Neural progenitor cell (in vitro differentiated cells): ENCODE measurements around the gene SHLD1. TPM values are rescaled to one million over a fixed set of nuclear protein-coding genes. Genes with fewer than 3 reads are reported as not detected.
"Not testable (repeated sequence)": the region's sequence is repeated elsewhere in the genome, so short reads cannot be mapped to it uniquely, and the experiment has no call there.

Source experiments
- DNase-seq: peaks from one replicate; pipeline ENCODE4 v3.0.0-alpha.2; 2016; ENCODE audit warnings: low spot score
- H2AFZ ChIP-seq: fragments of 200-600 bp; sonication (generic); replicated peaks from 2 replicates; pipeline ENCODE4 v1.6.1; 2016; ENCODE audit warnings: antibody characterized with exemption
- H3F3A ChIP-seq: fragments of 200-600 bp; sonication (generic); 2 replicates; pipeline ENCODE4 v1.6.1; 2016; ENCODE audit warnings: antibody characterized with exemption, low read depth
- H3K27ac ChIP-seq: fragments of 200-600 bp; sonication (generic); 2 replicates; pipeline ENCODE4 v1.5.1; 2016; ENCODE audit warnings: mild to moderate bottlenecking
- H3K27me3 ChIP-seq: fragments of 200-600 bp; sonication (generic); 2 replicates; pipeline ENCODE4 v1.6.1; 2016; ENCODE audit warnings: mild to moderate bottlenecking, moderate library complexity
- H3K36me3 ChIP-seq: fragments of 200-600 bp; sonication (generic); 2 replicates; pipeline ENCODE4 v1.5.1; 2016
- H3K4me1 ChIP-seq: fragments of 200-600 bp; sonication (generic); 2 replicates; pipeline ENCODE4 v1.6.1; 2016; ENCODE audit warnings: mixed run types
- H3K4me2 ChIP-seq: fragments of 200-600 bp; sonication (generic); 2 replicates; pipeline ENCODE4 v1.6.1; 2016
- H3K4me3 ChIP-seq: fragments of 200-600 bp; sonication (generic); 2 replicates; pipeline ENCODE4 v1.5.1; 2016
- H3K79me2 ChIP-seq: fragments of 200-600 bp; sonication (generic); 2 replicates; pipeline ENCODE4 v1.6.1; 2016; ENCODE audit warnings: low read depth
- H3K9ac ChIP-seq: fragments of 200-600 bp; sonication (generic); 2 replicates; pipeline ENCODE4 v1.6.1; 2016
- H3K9me3 ChIP-seq: fragments of 200-600 bp; sonication (generic); 2 replicates; pipeline ENCODE4 v1.5.1; 2016; ENCODE audit warnings: low read depth
- H4K20me1 ChIP-seq: fragments of 200-600 bp; sonication (generic); 2 replicates; pipeline ENCODE4 v1.6.1; 2016; ENCODE audit warnings: low read depth
- H3K27ac Mint-ChIP-seq: 3 replicates; pipeline ENCODE4 v1.8.0; 2021; ENCODE audit warnings: mixed read lengths
- H3K27me3 Mint-ChIP-seq: 2 replicates; pipeline ENCODE4 v1.8.0; 2022; ENCODE audit warnings: low read depth, mild to moderate bottlenecking, inconsistent platforms, moderate library complexity, mixed read lengths; ENCODE audit not compliant: insufficient read depth
- H3K36me3 Mint-ChIP-seq: 3 replicates; pipeline ENCODE4 v1.8.0; 2021; ENCODE audit warnings: mixed read lengths
- H3K4me1 Mint-ChIP-seq: 3 replicates; pipeline ENCODE4 v1.8.0; 2021; ENCODE audit warnings: mixed read lengths
- H3K4me3 Mint-ChIP-seq: 3 replicates; pipeline ENCODE4 v1.8.0; 2021; ENCODE audit warnings: mild to moderate bottlenecking, moderate library complexity, mixed read lengths
- H3K9me3 Mint-ChIP-seq: 3 replicates; pipeline ENCODE4 v1.8.0; 2020; ENCODE audit warnings: mixed read lengths
- CTCF ChIP-seq: fragments of 200-600 bp; sonication (generic); IDR thresholded peaks from 2 replicates; pipeline ENCODE4 v1.5.1; 2017; ENCODE audit warnings: antibody characterized with exemption, mild to moderate bottlenecking
- EZH2 ChIP-seq: fragments of 200-600 bp; sonication (generic); IDR thresholded peaks from 2 replicates; pipeline ENCODE4 v1.6.1; 2017; ENCODE audit warnings: antibody characterized with exemption, mild to moderate bottlenecking, moderate library complexity
- EZH2phosphoT487 ChIP-seq: fragments of 200-600 bp; sonication (generic); IDR thresholded peaks from 2 replicates; pipeline ENCODE4 v1.6.1; 2017; ENCODE audit warnings: antibody characterized with exemption
- total RNA-seq: library from RNA; depleted of rRNA; stranded (reverse); fragments of >200 nt; gene quantifications from 2 replicates; pipeline ENCODE4 v1.2.3, GENCODE V29; 2015; ENCODE audit warnings: low replicate concordance

The SHLD1 gene
- total RNA-seq, 1 donor from 2014 or later: 9.0 TPM

- Histone ChIP-seq H2AFZ (no peak overlapping the region), H3K9ac (no peak overlapping the region), H3K4me2 (no peak overlapping the region), H3K79me2 (no peaks in the 10 kb centered on the region), H3K4me3 (no peak overlapping the region), H3K27ac (no peak overlapping the region), H3K9me3 (no peaks in the 10 kb centered on the region), H3K4me1 (no peaks in the 10 kb centered on the region), H4K20me1 (no peaks in the 10 kb centered on the region), H3K36me3 (no peaks in the 10 kb centered on the region), H3F3A (no peaks in the 10 kb centered on the region), H3K27me3 (no peaks in the 10 kb centered on the region)
- Mint-ChIP-seq H3K4me3 (no peak overlapping the region), H3K4me1 (no peaks in the 10 kb centered on the region), H3K36me3 (peaks cover 7% of the 10 kb centered on the region), H3K9me3 (no peaks in the 10 kb centered on the region), H3K27me3 (no peaks in the 10 kb centered on the region), H3K27ac (no peak overlapping the region)
- TF ChIP-seq CTCF (no peak), EZH2 (no peak), EZH2phosphoT487 (no peak)
- no peak for DNase-seq
Observed at GRCh38 chr20:5796331-5797040, 46.3 kb downstream of the SHLD1 start.

- Histone ChIP-seq H3K27ac (no peak overlapping the region), H3K9ac (no peak overlapping the region), H3K9me3 (no peaks in the 10 kb centered on the region), H3K4me1 (no peaks in the 10 kb centered on the region), H3K27me3 (no peaks in the 10 kb centered on the region), H4K20me1 (no peaks in the 10 kb centered on the region), H3K4me3 (no peak overlapping the region), H2AFZ (no peak overlapping the region), H3K36me3 (no peaks in the 10 kb centered on the region), H3K79me2 (no peaks in the 10 kb centered on the region), H3K4me2 (no peak overlapping the region), H3F3A (no peaks in the 10 kb centered on the region)
- TF ChIP-seq EZH2phosphoT487 (no peak), CTCF (no peak), EZH2 (no peak)
- Mint-ChIP-seq H3K9me3 (no peaks in the 10 kb centered on the region), H3K27me3 (no peaks in the 10 kb centered on the region), H3K36me3 (peaks cover 2% of the 10 kb centered on the region), H3K4me3 (no peak overlapping the region), H3K27ac (no peak overlapping the region), H3K4me1 (no peaks in the 10 kb centered on the region)
- DNase-seq: no peak
Observed at GRCh38 chr20:5797165-5797564, 47.0 kb downstream of the SHLD1 start.

GRCh38 chr20:5797843-5798462 lies 47.8 kb downstream of the SHLD1 start:
- H4K20me1 ChIP-seq: no peaks in the 10 kb centered on the region
- H3K27ac Mint-ChIP-seq: no peak overlapping the region
- H3K79me2 ChIP-seq: no peaks in the 10 kb centered on the region
- H3K4me2 ChIP-seq: no peak overlapping the region
- H3K4me3 Mint-ChIP-seq: no peak overlapping the region
- no peaks in the 10 kb centered on the region for H3K36me3 ChIP-seq
- H3K27me3 Mint-ChIP-seq: no peaks in the 10 kb centered on the region
- no peaks in the 10 kb centered on the region for H3K4me1 Mint-ChIP-seq
- H3K36me3 Mint-ChIP-seq: peaks cover 2% of the 10 kb centered on the region
- no peak overlapping the region for H3K9ac ChIP-seq
- no peaks in the 10 kb centered on the region for H3K4me1 ChIP-seq
- H3K27ac ChIP-seq: no peak overlapping the region
- H3K4me3 ChIP-seq: no peak overlapping the region
- H3F3A ChIP-seq: no peaks in the 10 kb centered on the region
- no peaks in the 10 kb centered on the region for H3K9me3 ChIP-seq
- no peak overlapping the region for H2AFZ ChIP-seq
- no peak for DNase-seq
- H3K27me3 ChIP-seq: no peaks in the 10 kb centered on the region
- TF ChIP-seq CTCF (no peak), EZH2phosphoT487 (no peak), EZH2 (no peak)
- H3K9me3 Mint-ChIP-seq: no peaks in the 10 kb centered on the region

DNA sequence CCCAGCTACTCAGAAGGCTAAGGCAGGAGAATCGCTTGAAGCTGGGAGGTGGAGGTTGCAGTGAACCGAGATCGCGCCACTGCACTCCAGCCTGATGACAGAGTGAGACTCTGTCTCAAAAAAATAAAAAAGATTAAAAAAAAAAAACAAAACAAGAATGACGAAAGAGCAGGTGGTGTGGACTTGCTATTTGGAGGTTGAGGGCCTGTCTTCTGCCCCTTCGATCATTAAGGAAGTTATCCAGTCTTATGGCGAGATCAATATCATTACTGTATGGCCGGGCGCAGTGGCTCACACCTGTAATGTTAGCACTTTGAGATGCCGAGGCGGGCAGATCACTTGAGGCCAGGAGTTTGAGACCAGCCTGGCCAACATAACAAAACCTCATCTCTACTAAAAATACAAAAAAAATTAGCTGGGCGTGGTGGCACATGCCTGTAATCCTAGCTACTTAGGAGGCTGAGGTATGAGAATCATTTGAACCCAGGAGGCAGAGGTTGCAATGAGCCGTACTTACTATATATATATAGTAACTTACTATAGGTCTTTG lies 53.6 kb downstream of the SHLD1 start:
- H3K27ac ChIP-seq, DNase-seq, H3K9me3 Mint-ChIP-seq, H4K20me1 ChIP-seq, H3K9me3 ChIP-seq, H3K79me2 ChIP-seq, H3K36me3 Mint-ChIP-seq, H3K4me3 ChIP-seq, H3K4me2 ChIP-seq, H3F3A ChIP-seq, H3K9ac ChIP-seq, H3K27ac Mint-ChIP-seq, H2AFZ ChIP-seq, H3K27me3 ChIP-seq, H3K4me1 Mint-ChIP-seq, H3K36me3 ChIP-seq, H3K27me3 Mint-ChIP-seq, H3K4me3 Mint-ChIP-seq, H3K4me1 ChIP-seq: not testable (repeated sequence)
